ENCODE data around the gene TASOR2.

GRCh38 chr10:5640501-5640900, 44.1 kb upstream of the TASOR2 start:
- TF ChIP-seq POLR2A (IDR thresholded peaks at IDR 0.05) (no peak), CTCF (IDR thresholded peaks at IDR 0.05) (no peak), EP300 (IDR thresholded peaks at IDR 0.05; ENCODE audit: low read depth) (no peak)

Measured in transverse colon (tissue), 3 donors.